Left lung (tissue), 10 donors: ENCODE results near the gene EPHA3. TPM values are rescaled to one million over a fixed set of nuclear protein-coding genes. Genes with fewer than 3 reads are reported as not detected.
A peak's percentile ranks its signal among the peaks of the same experiment; 100 is the strongest.
"Not testable (repeated sequence)": the region's sequence is repeated elsewhere in the genome, so short reads cannot be mapped to it uniquely, and the experiment has no call there.

Source experiments
- ATAC-seq: fragments of 200-7000 bp; cut with Tn5 transposase; one replicate; pipeline ENCODE4 v1.9.1; 2020; ENCODE audit warnings: moderate library complexity
- DNase-seq, 4 donors: peaks; one replicate each; pipeline ENCODE4 v3.0.0-alpha.2; 2013 to 2020
- H3K27ac ChIP-seq, 2 donors: fragments of 200-600 bp; sonication (generic) in 1 of 2; one replicate each; pipeline versions ENCODE4 v1.5.0 to v1.8.0; 2020 to 2021
- H3K27me3 ChIP-seq, 2 donors: fragments of 200-600 bp; sonication (generic) in 1 of 2; one replicate each; pipeline versions ENCODE4 v1.5.0 to v1.8.0; 2020 to 2021
- H3K36me3 ChIP-seq, 2 donors: fragments of 200-600 bp; sonication (generic) in 1 of 2; one replicate each; pipeline versions ENCODE4 v1.5.0 to v1.8.0; 2020 to 2021
- H3K4me1 ChIP-seq, 2 donors: fragments of 200-600 bp; one replicate each; pipeline ENCODE4 v1.8.0; 2021
- H3K4me3 ChIP-seq, 2 donors: fragments of 200-600 bp; sonication (generic) in 1 of 2; one replicate each; pipeline versions ENCODE4 v1.5.0 to v1.8.0; 2020 to 2021; ENCODE audit warnings: mild to moderate bottlenecking in 1 of 2
- H3K9me3 ChIP-seq, 2 donors: fragments of 200-600 bp; sonication (generic) in 1 of 2; one replicate each; pipeline versions ENCODE4 v1.5.0 to v1.8.0; 2020 to 2021
- CTCF ChIP-seq, 2 donors: fragments of 200-600 bp; sonication (generic) in 1 of 2; IDR thresholded peaks; one replicate each; pipeline versions ENCODE4 v1.5.0 to v1.8.0; 2021; ENCODE audit warnings: antibody characterized with exemption in 2 of 2
- intact Hi-C, 2 donors: fragments of 100-400 bp; cut with DNase I; formaldehyde crosslinking; loops; one replicate each; pipeline versions ENCODE4 v1.11.2 to v1.14.2; 2022
- polyA plus RNA-seq, 6 donors: library from polyadenylated mRNA; unstranded; fragments of 120-200 nt; gene quantifications; one replicate each; pipeline ENCODE4 v1.2.1, GENCODE V29; 2013; ENCODE audit not compliant: insufficient read length in 6 of 6
- total RNA-seq, 2 donors: library from RNA; stranded (reverse); fragmentation: NEBNext Ultra II Directional; extraction: Animal tissue kit (Norgen Biotek cat#: 25700); gene quantifications; one replicate each; pipeline ENCODE4 v1.2.1, GENCODE V29; 2021
- donor health status: DM: no; HTN: yes; CAD: no.
- donor health status: DM: no; HTN: no; CAD: no.

Gene EPHA3
- total and polyA plus RNA-seq, 8 donors, result 1.9 to 13.9 (median 11.1) TPM

GRCh38 chr3:89340408-89340807 is 233.0 kb downstream of the EPHA3 start:
- TF ChIP-seq CTCF (IDR thresholded peaks at IDR 0.05), result no peak
- peaks cover 0 to 6% of the 10 kb centered on the region in 2 donors for H3K9me3 ChIP-seq
- no peaks in the 10 kb centered on the region for H3K36me3 ChIP-seq
- ATAC-seq, result no peak
- peak in 2 of 4 donors; percentile 36 to 52 for DNase-seq
- intact Hi-C loops, result no loop called here
- no peaks in the 10 kb centered on the region for H3K4me1 ChIP-seq
- H3K27ac ChIP-seq, result no peak overlapping the region
- no peaks in the 10 kb centered on the region for H3K27me3 ChIP-seq
- H3K4me3 ChIP-seq, result no peak overlapping the region

- ATAC-seq, result no peak
- H3K27me3 ChIP-seq, result no peaks in the 10 kb centered on the region
- DNase-seq, result no peak
- TF ChIP-seq CTCF (IDR thresholded peaks at IDR 0.05), result no peak
- intact Hi-C loops, result no loop called here
- H3K9me3 ChIP-seq, result no peaks in the 10 kb centered on the region
- no peak overlapping the region for H3K4me3 ChIP-seq
- no peak overlapping the region for H3K27ac ChIP-seq
- no peaks in the 10 kb centered on the region for H3K36me3 ChIP-seq
- no peaks in the 10 kb centered on the region for H3K4me1 ChIP-seq
Measured at GRCh38 chr3:89344076-89344475, 236.7 kb downstream of the EPHA3 start.

GRCh38 chr3:89350935-89351334 is 243.5 kb downstream of the EPHA3 start:
- H3K4me3 ChIP-seq, ATAC-seq, H3K4me1 ChIP-seq, DNase-seq, intact Hi-C loops, H3K36me3 ChIP-seq, H3K27me3 ChIP-seq, H3K9me3 ChIP-seq, H3K27ac ChIP-seq: not testable (repeated sequence)

GRCh38 chr3:89353465-89353864 is 246.0 kb downstream of the EPHA3 start:
- no peak for ATAC-seq
- intact Hi-C loops, result no loop called here

GRCh38 chr3:89358281-89358680 is 250.9 kb downstream of the EPHA3 start:
- Histone ChIP-seq H3K4me3 (no peak overlapping the region), H3K36me3 (no peaks in the 10 kb centered on the region), H3K27me3 (no peaks in the 10 kb centered on the region), H3K4me1 (no peaks in the 10 kb centered on the region), H3K9me3 (no peaks in the 10 kb centered on the region), H3K27ac (no peak overlapping the region)
- TF ChIP-seq CTCF (IDR thresholded peaks at IDR 0.05), result no peak
- no peak for DNase-seq
- intact Hi-C loops, result no loop called here
- no peak for ATAC-seq

More at GRCh38 chr3:89353465-89353864, 246.0 kb downstream of the EPHA3 start:
- H3K36me3 ChIP-seq, result no peaks in the 10 kb centered on the region
- no peaks in the 10 kb centered on the region for H3K4me1 ChIP-seq
- peaks cover 0 to 3% of the 10 kb centered on the region in 2 donors for H3K9me3 ChIP-seq
- no peak overlapping the region for H3K4me3 ChIP-seq
- no peak for TF ChIP-seq CTCF (IDR thresholded peaks at IDR 0.05)
- H3K27ac ChIP-seq, result no peak overlapping the region
- H3K27me3 ChIP-seq, result no peaks in the 10 kb centered on the region
- no peak for DNase-seq

- H3K4me1 ChIP-seq, result no peaks in the 10 kb centered on the region
- no peak for TF ChIP-seq CTCF (IDR thresholded peaks at IDR 0.05)
- H3K9me3 ChIP-seq, result no peaks in the 10 kb centered on the region
- intact Hi-C loops, result no loop called here
- no peak overlapping the region for H3K27ac ChIP-seq
- H3K36me3 ChIP-seq, result no peaks in the 10 kb centered on the region
- DNase-seq, result no peak
- no peak for ATAC-seq
- no peak overlapping the region for H3K4me3 ChIP-seq
- H3K27me3 ChIP-seq, result no peaks in the 10 kb centered on the region
Measured at GRCh38 chr3:89360156-89360555, 252.7 kb downstream of the EPHA3 start.
